ENCODE results near the gene OTUD7B. TPM values are rescaled to one million over a fixed set of nuclear protein-coding genes. Genes with fewer than 3 reads are reported as not detected.

OTUD7B gene
- total and polyA plus RNA-seq, 10 of the 15 experiments (the other 5 are each of a cell fraction or from before 2014, with no cell fraction given), result 1.7 to 24.9 (median 6.6) TPM

GRCh38 chr1:149997585-149998262 is 12.8 kb downstream of the OTUD7B start (continued):
- TF ChIP-seq ZBTB33 (IDR thresholded peaks at IDR 0.05) (no peak), BCL11A (IDR thresholded peaks at IDR 0.05; ENCODE audit: low read depth, low read length) (peak; percentile 79; the same call in 1 of the 2 replicates), YY1 (IDR thresholded peaks at IDR 0.05; ENCODE audit: low read depth, low read length) (no peak), SREBF1 (IDR thresholded peaks at IDR 0.05; ENCODE audit: low read length) (no peak), ZNF24 (IDR thresholded peaks at IDR 0.05) (no peak), SUZ12 (IDR thresholded peaks at IDR 0.05; ENCODE audit: unreplicated experiment) (no peak), GABPA (IDR thresholded peaks at IDR 0.05; ENCODE audit: low read depth) (no peak; the same call in 1 of the 2 replicates), RBBP5 (conservative IDR thresholded peaks at IDR 0.05) (no peak), ATF2 (IDR thresholded peaks at IDR 0.05; ENCODE audit: low read length) (peak; percentile 95), SIN3A (IDR thresholded peaks at IDR 0.05; ENCODE audit: low read depth, low read length) (no peak), PRDM15 (CRISPR knock-in tag; IDR thresholded peaks at IDR 0.05) (no peak), CHD1 (IDR thresholded peaks at IDR 0.05; ENCODE audit: low read depth, low read length) (no peak), RFX5 (IDR thresholded peaks at IDR 0.05; ENCODE audit: low read depth, low read length) (no peak), ZZZ3 (IDR thresholded peaks at IDR 0.05; ENCODE audit: control insufficient read depth, insufficient read length, low read depth) (no peak), NRF1 (conservative IDR thresholded peaks at IDR 0.05; ENCODE audit: low read depth, low read length) (no peak), CEBPB (IDR thresholded peaks at IDR 0.05; ENCODE audit: borderline replicate concordance in 1 of 2, low read depth in 2 of 2, low read length in 2 of 2) (peak in 1 of 2 experiments; percentile 82; a peak in 1 of 4 replicates), RELB (IDR thresholded peaks at IDR 0.05; ENCODE audit: low read depth) (peak; percentile 90), WRNIP1 (IDR thresholded peaks at IDR 0.05; ENCODE audit: borderline replicate concordance, low read depth, low read length) (no peak), SPI1 (IDR thresholded peaks at IDR 0.05; ENCODE audit: borderline replicate concordance, insufficient read depth, low read depth, low read length) (peak; percentile 99), JUNB (IDR thresholded peaks at IDR 0.05) (peak; percentile 87), PBX3 (IDR thresholded peaks at IDR 0.05; ENCODE audit: insufficient replicate concordance, low read depth, low read length) (no peak)
